GM12801 (cell line): ENCODE data around the gene NOTCH1.

Experiments
- TF ChIP-seq, protein P1 (sequence below): IDR thresholded peaks from one replicate; pipeline ENCODE4 v1.5.1; 2011; ENCODE audit warnings: control low read depth; ENCODE audit not compliant: insufficient read length; ENCODE audit errors: extremely low read depth

The NOTCH1 gene

DNA sequence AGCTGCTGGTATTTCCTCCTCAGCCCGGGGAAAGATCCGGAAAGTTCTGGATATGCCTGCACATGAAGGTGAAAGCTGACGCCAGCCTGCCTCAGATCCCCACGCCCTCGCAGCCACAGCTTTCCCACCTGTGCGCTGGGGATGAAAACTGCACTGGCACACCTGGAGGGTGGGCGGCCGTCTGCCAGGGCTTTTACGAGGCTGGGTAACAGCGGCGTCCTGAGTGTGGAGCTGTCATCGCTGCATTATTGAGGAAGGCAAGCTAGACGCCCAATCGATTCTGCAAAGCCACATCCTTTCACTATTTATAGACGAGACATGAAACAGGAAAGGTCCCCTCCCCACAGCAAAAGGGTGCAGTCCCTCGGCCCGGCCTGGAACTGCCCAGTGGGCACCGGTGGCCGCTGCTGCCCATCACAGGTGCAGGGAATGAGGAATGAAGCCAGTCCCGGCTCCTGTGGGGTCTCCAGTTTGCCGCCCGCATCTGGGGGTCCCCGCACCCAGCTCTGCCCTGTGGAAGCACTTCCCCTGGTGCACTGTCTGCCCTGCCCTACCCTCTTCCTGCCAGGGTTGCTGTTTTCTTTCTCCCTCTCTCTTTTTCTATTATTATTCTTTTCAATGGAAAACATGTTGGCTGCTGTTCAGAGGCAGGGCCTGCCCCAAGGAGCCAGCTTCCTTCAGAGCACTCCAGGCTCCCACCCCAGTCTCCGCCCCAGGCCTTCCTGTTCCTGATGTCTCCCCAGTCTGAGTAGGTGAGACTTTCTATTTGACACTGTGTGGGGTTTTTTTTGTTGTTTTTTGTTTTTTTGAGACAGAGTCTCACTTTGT is 7.0 kb downstream of the NOTCH1 start:
- TF ChIP-seq, protein P1, sequence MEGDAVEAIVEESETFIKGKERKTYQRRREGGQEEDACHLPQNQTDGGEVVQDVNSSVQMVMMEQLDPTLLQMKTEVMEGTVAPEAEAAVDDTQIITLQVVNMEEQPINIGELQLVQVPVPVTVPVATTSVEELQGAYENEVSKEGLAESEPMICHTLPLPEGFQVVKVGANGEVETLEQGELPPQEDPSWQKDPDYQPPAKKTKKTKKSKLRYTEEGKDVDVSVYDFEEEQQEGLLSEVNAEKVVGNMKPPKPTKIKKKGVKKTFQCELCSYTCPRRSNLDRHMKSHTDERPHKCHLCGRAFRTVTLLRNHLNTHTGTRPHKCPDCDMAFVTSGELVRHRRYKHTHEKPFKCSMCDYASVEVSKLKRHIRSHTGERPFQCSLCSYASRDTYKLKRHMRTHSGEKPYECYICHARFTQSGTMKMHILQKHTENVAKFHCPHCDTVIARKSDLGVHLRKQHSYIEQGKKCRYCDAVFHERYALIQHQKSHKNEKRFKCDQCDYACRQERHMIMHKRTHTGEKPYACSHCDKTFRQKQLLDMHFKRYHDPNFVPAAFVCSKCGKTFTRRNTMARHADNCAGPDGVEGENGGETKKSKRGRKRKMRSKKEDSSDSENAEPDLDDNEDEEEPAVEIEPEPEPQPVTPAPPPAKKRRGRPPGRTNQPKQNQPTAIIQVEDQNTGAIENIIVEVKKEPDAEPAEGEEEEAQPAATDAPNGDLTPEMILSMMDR: no peak

DNA sequence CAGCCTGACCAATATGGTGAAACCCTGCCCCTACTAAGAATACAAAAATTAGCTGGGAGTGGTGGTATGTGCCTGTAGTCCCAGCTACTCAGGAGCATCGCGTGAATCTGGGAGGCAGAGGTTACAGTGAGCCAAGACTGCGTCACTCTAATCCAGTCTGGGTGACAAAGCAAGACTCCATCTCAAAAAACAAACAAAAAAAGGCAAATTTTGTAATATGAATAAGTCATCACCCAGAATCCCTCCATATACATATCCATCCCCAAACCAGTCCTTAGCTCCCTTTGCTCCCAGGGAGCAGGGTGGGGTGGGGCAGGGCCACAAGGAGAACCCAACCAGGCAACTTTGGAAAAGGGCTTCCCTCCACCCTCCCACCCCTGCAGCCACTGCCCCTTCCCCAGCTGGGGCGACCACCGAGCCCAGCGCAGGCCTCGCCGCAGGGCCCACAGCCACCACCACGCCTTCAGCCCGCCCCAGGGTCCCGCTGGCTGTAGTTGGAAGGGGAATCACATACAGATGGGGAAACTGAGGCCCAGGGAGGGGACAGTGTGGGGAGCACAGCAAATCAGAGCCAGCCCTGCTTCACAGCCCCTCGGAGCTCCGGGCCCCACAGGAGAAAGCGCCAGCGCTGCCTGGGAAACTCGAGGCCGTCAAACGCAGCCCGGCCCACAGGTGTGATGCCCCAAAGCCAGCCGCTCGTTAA is 7.8 kb downstream of the NOTCH1 start:
- TF ChIP-seq, protein P1: no peak

DNA sequence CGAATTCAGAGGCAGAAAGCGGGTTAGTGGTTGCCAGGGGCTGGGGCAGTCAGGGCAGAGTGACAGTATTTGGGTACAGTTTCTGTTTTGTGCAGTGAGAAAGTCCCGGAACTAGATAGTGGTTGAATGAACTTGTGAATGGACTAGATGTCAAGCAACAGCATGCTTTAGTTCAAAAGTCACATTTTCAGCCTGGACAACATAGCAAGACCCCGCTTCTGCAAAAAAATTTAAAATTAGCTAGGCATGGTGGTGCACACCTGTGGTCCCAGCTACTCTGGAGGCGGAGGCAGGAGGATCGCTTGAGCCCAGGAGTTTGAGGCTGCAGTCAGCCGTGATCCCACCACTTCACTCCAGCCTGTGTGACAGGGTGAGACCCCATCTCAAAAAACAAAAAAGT is 8.4 kb downstream of the NOTCH1 start:
- TF ChIP-seq, protein P1: no peak

DNA sequence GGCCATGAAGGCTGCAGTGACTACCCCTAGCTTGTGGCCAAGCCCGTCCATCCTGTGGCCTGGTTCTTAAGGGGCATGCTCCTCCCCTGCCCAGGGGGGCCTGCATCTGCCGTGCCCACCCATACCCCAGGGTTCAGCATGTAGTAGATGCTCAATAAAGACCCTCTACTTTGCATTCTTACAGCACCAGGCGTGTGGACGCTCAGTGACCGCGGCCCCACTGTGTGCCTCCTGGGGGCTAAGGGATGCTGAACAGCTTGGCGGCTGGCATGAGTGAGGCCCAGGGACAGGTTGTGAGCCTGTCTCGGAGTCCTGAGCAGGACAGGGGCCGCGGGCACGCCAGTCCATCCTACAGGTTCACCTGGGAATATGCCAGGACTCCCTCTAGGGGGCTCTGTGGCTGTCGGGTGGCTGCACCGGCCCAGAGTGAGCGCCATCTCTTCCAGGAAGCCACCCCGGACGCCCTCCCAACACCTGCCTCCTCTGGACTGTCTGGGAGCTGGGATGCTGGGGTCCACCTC is 9.1 kb downstream of the NOTCH1 start:
- TF ChIP-seq, protein P1: no peak

DNA sequence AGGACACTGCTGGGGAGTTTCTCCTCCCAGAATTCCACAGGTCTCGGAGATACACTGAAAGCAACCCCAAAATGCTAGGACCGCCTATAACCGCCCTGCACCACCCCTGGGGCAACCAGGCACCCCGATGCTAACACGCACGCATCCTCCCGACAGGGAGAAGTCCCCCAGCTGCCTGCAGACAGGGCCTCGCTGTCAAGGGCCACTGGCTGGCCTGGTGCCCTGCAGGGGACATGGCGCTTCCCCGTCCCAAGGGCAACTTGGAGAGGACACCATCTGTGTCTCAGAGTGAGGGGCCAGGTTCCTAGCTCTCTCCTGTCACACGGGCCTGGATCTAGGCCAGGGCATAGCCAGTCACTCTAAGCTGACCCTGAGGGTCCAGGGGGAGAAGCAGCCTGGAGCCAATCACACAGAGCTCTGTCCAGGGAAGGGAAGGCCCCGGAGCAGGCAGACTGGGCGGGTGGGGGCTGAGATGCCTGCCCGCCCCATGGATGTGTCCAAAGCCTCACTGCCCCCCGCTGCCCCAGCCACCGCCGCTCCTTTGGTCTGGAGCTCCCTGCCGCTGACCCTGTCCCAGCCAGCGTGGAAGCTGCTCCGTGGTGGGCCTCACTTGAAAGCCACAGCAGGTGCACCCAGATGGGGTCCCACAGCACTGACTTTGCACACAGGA is 9.7 kb downstream of the NOTCH1 start:
- TF ChIP-seq, protein P1: no peak

DNA sequence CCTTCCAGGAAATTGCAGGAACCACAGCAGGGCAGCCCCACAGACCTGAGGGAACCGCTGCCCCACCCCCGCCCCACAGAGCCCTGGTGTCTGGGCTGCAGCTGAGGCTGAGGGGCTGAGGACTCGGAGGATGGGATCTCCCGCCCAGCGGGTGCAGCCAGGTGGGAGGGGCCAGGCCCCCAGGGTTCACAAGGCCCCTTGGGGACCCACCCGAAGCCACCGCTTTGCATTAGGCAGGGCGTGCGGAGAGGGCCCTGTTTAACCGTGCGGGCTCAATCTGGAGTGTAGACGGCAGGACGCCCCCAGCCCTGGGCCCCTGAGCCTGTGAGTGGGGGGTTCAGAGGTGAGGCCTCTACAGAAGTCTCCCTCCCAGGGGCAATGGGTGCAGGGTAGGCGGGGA is 10.8 kb downstream of the NOTCH1 start:
- TF ChIP-seq, protein P1: no peak

DNA sequence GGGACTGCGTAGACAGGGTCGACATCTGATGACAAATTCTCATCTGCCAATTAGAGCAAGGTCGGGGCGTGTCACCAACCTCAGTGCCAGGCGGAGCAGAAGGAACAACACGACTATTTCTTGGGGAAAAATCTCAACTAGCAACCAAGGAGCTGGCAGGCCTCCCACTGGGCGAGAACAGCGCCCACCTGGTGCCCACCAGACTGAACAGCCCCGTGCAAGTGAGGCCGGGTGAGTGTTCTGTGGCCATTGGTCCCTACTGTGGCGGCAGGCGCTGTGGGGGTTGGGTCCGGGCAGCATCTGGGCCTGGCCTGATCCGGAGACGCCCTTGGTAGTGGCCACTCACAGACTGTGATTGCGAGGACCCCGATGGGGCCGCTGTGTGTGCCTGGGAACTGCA is 11.5 kb downstream of the NOTCH1 start:
- TF ChIP-seq, protein P1: no peak
